EH (cell line): Measurements from ENCODE around the gene MPP2.
"Not testable (repeated sequence)": the region's sequence is repeated elsewhere in the genome, so short reads cannot be mapped to it uniquely, and the experiment has no call there.

Experiments
- DNase-seq: peaks from one replicate; pipeline ENCODE4 v3.0.0-alpha.2; 2015; ENCODE audit warnings: low read depth

Gene MPP2

DNA sequence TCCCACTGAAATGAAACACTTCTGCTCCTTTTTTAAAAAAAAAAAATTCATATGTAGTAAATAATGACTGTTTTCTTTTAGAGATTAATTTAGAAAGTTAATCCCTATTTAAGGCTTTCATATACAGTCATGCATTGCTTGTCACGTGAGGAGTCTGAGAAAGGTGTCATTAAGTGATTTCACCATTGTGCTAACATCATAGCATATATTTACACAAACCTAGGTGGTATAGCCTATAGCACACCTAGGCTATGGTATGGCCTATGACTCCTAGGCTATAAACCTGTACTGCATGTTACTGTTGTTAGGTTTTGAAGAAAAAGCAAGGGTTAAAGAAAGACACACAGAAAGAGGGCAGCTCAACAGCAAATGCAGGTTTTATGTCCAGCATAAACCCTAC lies 21.3 kb upstream of the MPP2 start:
- no peak for DNase-seq

- DNase-seq, result not testable (repeated sequence)
Observed at GRCh38 chr17:43927929-43928328, 20.6 kb upstream of the MPP2 start.

DNA sequence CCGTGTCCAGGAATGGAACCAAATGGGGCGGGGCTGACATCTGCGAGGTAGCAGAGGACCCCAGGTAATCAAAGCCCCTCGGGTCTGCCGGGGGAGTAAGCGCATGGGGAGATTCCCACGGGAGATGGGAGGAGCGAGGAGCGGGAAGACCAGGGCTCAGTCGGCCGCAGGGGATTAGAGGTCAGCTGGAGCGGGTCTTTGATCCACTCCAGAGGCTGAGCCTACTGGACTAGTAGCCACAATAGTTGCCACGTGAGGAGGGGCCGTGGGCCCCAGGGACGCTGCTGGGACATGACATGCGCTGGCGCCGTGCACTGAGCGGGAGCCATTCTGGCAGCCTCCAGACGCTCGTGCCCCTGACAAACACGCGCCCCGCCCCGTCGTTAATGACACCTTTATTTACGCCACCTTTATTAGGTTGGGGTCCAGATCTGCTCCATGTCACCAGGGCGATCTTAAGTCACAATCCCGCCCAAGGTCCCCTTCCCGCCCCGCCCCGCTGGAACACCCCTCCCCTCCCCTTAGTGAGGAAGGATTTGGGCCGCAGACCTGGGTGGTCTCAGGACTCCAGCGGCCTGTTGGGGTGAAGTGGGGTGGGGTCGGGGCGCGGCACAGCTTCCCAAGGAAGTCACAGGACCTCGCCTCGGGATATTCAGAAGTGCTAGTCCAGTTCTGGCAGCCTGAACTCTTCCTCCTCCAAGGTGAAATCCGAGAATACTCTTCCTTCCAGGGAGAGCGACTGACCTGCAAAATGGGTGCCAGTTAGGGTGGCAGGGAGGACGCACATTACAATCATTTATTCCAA lies 19.9 kb upstream of the MPP2 start:
- DNase-seq, result no peak

DNA sequence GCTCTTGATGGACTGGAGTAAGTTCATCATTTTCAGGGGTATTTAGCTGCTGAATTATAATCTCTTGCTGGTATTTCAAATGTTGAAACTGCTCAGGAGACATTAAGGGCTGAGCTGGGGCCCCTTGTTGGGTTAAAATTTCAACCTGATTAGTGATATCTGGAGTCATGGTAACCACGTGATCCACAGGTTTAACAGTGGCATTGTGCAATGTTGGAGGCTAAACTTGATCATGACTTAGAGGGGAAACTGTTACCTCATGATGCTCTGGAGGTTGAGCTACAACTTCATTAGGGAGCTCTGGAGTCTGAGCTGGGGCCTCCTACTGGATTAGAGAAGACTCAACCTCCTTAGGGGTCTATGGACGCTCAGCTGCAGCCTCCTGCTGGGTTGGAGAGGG lies 17.2 kb upstream of the MPP2 start:
- no peak for DNase-seq

DNA sequence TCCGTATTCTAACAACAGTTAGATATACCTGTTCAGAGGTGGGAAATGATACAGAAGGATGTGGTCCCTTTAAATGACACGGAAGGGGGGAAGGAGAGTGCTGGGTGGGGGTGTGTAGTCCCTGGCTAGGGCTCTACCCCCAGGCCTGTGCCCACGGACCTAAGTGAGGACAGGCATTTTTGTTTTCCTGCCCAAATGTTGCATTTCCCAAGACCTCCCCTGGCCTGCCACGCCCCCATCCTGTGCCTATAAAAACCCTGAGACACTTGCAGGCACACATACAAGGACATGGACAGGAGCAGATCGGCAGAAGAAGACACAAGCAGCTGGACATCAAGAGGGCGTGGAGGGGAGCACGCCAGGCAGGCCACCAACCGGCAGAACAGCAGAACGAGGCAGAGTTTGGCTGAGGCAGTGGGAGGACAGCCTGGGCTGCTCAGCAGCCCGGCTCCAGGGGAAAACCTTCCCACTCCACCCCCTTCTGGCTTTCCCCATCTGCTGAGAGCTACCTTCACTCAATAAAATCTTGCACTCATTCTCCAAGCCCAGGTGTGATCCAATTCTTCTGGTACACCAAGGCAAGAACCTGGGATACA lies 13.3 kb upstream of the MPP2 start:
- no peak for DNase-seq

- DNase-seq, result no peak
Observed at GRCh38 chr17:43918026-43918389, 10.7 kb upstream of the MPP2 start.

GRCh38 chr17:43917348-43918025 lies 10.2 kb upstream of the MPP2 start:
- DNase-seq, result peak; percentile 25

GRCh38 chr17:43917016-43917347 lies 9.6 kb upstream of the MPP2 start:
- no peak for DNase-seq

- no peak for DNase-seq
Observed at GRCh38 chr17:43916385-43916784, 9.0 kb upstream of the MPP2 start.

- no peak for DNase-seq
Observed at GRCh38 chr17:43915559-43915958, 8.2 kb upstream of the MPP2 start.

DNA sequence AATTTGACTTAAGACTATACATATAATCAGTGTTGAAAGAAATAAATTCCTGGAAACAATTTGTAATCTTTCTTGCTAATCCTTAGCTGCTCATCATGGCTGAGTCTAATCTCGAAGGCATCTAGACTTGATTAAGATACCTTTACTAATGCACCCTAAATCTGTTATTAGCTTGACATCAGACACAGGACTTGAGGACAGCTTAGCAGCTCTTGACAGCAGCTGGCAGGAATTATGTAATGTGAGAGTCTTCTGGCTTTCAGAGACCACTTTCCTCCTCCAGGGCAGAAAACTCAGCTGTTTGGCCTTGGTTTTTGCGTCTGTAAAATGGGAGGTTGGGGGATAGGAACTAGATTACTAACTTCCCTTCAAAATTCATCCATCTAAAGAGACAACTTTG lies 7.1 kb upstream of the MPP2 start:
- DNase-seq, result no peak

- no peak for DNase-seq
Observed at GRCh38 chr17:43913584-43913983, 6.2 kb upstream of the MPP2 start.

GRCh38 chr17:43912635-43913304 lies 5.4 kb upstream of the MPP2 start:
- no peak for DNase-seq

DNA sequence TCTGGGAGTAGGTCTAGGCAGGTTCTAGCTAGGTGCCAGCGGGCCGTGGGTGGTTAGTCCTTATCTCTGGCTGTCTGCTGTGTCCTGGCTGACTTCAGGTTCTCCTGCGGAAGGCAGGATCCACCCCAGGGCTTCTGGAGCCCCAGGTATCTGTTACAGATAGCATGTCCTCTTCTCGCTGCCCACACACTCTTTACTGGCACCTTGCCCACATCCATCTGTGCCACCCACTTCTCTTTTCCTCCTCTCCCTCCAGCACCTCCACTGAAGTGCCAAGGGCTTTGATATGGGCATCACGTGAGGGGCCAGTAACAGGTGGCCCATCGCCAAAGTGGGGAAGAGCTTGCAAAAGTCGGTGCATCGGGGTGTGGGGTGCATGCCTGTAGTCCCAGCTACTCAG lies 4.6 kb upstream of the MPP2 start:
- no peak for DNase-seq

GRCh38 chr17:43909537-43910231 lies 2.3 kb upstream of the MPP2 start:
- DNase-seq, result no peak

DNA sequence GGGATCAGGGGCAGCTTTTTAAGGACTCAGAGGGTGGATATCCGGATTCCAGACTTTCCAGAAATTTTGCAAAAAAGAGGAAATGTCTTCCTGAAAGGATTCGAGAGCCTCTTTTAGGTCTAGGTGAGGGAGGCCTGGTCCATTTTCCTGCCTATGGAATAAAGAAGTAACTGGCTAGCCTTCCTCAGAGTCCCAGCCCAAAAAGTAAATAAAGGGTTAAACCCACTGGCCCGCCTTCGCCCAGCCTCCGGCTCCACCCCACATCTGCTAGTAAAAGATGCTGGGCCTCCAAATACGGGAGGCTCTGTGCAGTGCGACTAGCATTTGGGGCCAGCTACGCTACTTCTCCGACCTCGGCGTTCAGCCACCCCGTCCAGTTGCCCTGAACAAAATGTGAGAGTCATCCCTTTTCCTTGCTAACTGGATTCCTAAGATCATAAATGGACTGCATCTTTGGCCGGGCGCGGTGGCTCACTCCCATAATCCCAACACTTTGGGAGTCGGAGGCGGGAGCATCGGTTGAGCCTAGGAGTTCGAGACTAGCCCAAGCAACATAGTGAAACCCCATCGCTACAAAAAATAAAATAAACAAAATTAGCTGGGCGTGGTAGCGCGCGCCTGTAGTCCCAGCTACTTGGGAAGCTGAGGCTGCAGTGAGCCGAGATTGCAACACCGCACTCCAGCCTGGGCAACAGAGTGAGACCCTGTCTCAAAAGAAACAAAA lies 824 bp upstream of the MPP2 start:
- peak; percentile 84 for DNase-seq

DNA sequence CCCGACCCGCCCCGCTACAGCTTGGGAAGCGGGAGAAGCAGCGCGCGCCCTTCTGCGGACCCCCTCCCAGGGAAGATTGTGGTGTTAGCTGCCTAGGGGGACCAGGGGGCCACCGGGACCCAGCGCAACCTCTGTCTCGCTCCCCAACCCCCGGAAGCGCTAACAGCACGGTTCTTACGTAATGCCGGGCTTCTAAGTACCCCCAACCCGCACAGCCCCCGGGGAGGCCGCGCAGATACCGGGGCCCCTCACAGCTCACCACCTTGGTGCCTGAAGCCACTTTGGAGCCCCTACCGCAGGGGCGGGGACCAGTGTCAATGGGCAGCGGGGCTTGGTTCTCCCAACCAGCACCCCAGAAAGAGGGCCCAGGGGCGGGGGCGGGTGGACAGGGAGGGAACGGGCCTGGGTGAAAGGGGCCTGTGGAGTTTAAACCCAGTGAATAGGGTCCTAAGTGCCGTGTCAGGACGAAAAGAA lies 348 bp downstream of the MPP2 start:
- no peak for DNase-seq

DNA sequence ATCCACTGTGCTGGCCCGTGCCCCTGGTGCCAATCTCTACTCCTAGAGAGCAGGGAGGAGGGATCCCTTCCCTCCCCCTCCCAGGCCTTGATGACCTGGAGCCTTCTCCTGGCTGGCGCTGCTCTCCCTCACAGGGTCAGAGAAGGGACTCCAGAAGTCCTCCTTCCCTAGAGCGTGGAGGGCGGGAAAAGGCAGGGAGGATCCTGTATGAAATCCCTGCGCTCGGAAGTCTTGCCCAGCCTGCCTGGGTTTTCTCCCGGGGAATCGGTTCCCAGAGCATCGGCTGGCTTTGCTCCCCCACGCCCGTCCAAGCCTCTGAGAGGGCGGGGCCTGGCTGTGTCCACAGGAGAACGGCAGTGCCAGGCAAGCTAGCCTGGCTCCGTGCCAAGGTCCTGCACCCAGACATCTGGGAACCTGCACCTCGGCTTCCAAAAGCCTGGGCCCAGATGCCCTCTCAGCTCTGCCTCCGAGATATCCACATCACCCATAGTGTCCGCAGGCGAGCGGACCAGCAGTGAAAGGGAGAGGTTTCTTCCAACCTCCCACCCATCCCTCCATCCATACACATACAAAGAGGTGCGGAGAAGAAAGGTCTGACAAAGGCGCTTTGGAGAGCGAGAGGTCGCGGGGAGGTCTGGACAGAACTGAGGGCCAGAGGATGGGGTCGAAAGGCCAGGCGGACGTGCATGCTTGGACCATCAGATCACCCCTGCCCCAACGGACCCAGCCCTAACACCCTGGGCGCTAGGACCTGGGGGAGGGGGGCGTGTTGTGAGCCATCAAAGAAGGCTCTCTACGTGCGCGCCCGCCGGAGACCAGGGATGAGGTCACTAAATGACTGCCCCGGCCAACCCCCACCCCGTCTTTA lies 1.1 kb downstream of the MPP2 start:
- DNase-seq, result peak; percentile 67

DNA sequence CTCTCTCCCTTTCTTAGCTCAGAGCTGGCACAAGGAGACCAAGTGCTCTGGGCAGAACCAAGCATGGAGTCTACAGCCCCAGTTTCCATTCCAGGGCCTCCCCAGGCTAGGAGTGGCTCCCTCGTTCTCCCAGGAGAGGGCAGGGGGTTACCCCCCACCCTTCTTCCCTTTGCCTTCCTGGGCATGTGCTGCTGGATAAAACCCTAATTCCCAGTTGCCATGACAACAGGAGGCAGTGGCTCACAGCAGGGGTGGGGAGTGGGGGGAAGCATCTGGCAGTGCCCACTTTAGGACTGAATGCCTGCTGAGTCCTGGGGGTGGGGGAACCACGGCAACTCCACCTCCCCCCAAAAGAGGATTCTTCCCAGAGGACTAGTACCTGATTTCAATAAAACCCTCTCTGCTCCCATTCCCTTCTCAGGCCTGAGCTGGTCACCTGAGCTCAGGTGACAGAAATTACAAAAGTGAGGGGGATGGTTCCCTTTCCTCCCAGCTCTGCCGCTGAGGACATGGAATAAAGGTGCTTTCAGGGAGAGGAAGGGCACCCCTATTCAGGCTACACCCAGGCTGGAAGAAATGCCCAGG lies 1.8 kb downstream of the MPP2 start:
- no peak for DNase-seq
